Kidney epithelial cell (primary cell): ENCODE data around the gene HM13. TPM values are rescaled to one million over a fixed set of nuclear protein-coding genes. Genes with fewer than 3 reads are reported as not detected.

ENCODE experiments used
- DNase-seq: peaks from one replicate; pipeline ENCODE4 v3.0.0-alpha.2; 2010; ENCODE audit warnings: low read depth
- H3K27me3 ChIP-seq: 2 replicates; pipeline ENCODE4 v1.6.0; 2011; ENCODE audit warnings: low read length; ENCODE audit not compliant: control insufficient read depth, insufficient read depth
- H3K36me3 ChIP-seq: 2 replicates; pipeline ENCODE4 v1.5.1; 2011; ENCODE audit warnings: low read length; ENCODE audit not compliant: control insufficient read depth, insufficient read depth
- H3K4me3 ChIP-seq: 2 replicates; pipeline ENCODE4 v1.5.1; 2011; ENCODE audit warnings: low read depth, mild to moderate bottlenecking, control low read depth, low read length
- CTCF ChIP-seq: IDR thresholded peaks from 2 replicates; pipeline ENCODE4 v1.5.1; 2011; ENCODE audit warnings: mild to moderate bottlenecking, moderate library complexity, low read length, control low read depth, inconsistent platforms; ENCODE audit not compliant: insufficient read depth, poor library complexity, severe bottlenecking
- total RNA-seq: library from RNA; depleted of rRNA; stranded (reverse); fragments of >200 nt; gene quantifications from 2 replicates; pipeline ENCODE4 v1.2.3, GENCODE V29; 2015

HM13 gene
- total RNA-seq, 1 donor from 2014 or later: 116 TPM

- peaks cover 5% of the 10 kb centered on the region for H3K36me3 ChIP-seq
- DNase-seq: no peak
- no peaks in the 10 kb centered on the region for H3K27me3 ChIP-seq
- H3K4me3 ChIP-seq: no peak overlapping the region
- no peak for TF ChIP-seq CTCF
These were observed 50.0 kb downstream of the HM13 start for GRCh38 chr20:31564284-31564683.

- Histone ChIP-seq H3K36me3 (peaks cover 5% of the 10 kb centered on the region), H3K4me3 (no peak overlapping the region), H3K27me3 (no peaks in the 10 kb centered on the region)
- TF ChIP-seq CTCF: no peak
- no peak for DNase-seq
These were observed 51.6 kb downstream of the HM13 start for GRCh38 chr20:31565699-31566318.

DNA sequence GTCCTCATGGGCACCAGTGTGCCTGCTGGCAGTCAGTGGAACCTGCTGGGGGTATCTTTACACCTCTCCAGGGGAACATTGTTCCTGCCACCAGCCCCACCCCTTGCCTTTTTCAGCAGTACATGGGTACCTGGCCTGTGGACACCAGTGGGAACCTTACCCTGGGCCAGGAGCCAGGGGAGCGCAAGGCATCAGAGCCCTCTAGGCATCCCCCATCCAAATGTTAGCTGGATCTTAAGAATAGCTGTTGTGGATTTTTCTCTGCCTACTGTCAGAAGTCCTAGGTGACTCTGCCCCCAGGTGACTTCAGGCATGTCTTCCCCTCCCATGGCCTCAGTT, 52.0 kb downstream of the HM13 start:
- no peak for TF ChIP-seq CTCF
- no peak for DNase-seq
- Histone ChIP-seq H3K36me3 (peaks cover 5% of the 10 kb centered on the region), H3K27me3 (no peaks in the 10 kb centered on the region), H3K4me3 (no peak overlapping the region)

DNA sequence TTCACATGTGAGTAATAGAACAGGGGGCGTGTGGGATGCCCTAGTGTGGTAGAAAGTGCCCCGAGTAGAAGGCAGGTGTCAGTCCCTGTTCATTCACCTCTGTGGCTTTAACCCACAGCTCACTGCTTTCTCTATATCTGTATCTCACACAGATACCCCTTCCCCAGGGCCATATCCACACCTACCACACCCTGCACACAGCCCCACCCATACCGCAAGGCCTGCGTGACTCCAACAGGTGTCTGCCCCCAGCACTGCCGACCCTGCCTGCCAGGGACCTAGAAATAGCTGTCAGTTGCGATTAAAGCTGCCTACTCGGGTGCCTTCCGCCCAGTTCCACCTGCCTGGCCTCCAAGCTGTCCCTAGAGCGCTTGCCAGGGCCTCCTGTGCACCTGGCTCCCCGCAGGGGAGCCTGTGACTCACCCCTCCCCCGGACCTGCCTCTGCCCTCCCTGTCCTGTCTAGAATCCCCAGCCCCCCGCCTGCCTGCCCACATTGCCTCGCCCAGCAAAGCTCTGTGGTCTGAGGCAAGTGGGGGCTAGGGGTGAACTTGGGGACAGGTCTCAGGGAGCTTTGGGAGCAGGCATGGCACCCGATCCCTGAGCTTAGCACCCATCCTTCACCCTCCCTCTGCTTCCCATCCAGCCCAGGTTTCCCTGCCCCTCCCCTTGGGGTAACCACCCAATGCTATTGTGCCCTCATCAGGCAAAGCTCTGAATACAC, 52.6 kb downstream of the HM13 start:
- no peak for TF ChIP-seq CTCF
- Histone ChIP-seq H3K36me3 (peaks cover 4% of the 10 kb centered on the region), H3K4me3 (no peak overlapping the region), H3K27me3 (no peaks in the 10 kb centered on the region)
- DNase-seq: no peak

DNA sequence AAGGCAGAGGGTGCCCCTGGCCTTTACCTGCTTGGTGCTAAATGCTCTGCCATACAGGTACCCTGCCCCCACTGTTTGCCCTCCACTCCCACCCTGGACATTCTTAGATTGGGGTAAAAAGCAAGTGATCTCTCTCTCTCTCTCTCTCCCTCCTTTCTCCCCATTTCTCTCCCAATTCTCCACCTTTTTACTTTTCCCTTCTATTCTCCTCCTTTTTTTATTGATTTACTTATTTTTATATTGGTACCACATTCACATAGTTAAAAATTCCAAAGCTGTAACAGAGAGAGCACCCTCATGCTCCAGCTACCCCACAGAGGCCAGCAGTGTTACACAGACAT, 53.1 kb downstream of the HM13 start:
- no peaks in the 10 kb centered on the region for H3K27me3 ChIP-seq
- no peak for TF ChIP-seq CTCF
- H3K36me3 ChIP-seq: peaks cover 4% of the 10 kb centered on the region
- H3K4me3 ChIP-seq: no peak overlapping the region
- no peak for DNase-seq
